Measurements from ENCODE around the gene CAMK2G.

GRCh38 chr10:73814276-73814895 is 60.0 kb downstream of the CAMK2G start:
- TF ChIP-seq CTCF (conservative IDR thresholded peaks at IDR 0.05; ENCODE audit: low read depth in 2 of 2) (no peak), POLR2AphosphoS5 (IDR thresholded peaks at IDR 0.05; ENCODE audit: low read depth) (no peak), NANOG (IDR thresholded peaks at IDR 0.05; ENCODE audit: borderline replicate concordance) (no peak), EZH2phosphoT487 (IDR thresholded peaks at IDR 0.05; ENCODE audit: unreplicated experiment) (no peak), REST (IDR thresholded peaks at IDR 0.05; ENCODE audit: unreplicated experiment) (no peak), EZH2 (IDR thresholded peaks at IDR 0.05; ENCODE audit: low read depth, unreplicated experiment) (no peak), CREB1 (CRISPR knock-in tag; IDR thresholded peaks at IDR 0.05; ENCODE audit: low read depth) (no peak), ZNF331 (CRISPR knock-in tag; IDR thresholded peaks at IDR 0.05; ENCODE audit: low read depth) (no peak), JUNB (IDR thresholded peaks at IDR 0.05; ENCODE audit: unreplicated experiment) (no peak), ZNF114 (CRISPR knock-in tag; IDR thresholded peaks at IDR 0.05) (no peak), ZNF462 (CRISPR knock-in tag; IDR thresholded peaks at IDR 0.05) (no peak), ETS1 (IDR thresholded peaks at IDR 0.05) (no peak)

Data from GM23338 (cell line).